ENCODE results near the gene DPRX.

GRCh38 chr19:53655042-53655665 is 23.4 kb downstream of the DPRX start:
- no peak for TF ChIP-seq TP53 (CRISPR knock-in tag; conservative IDR thresholded peaks at IDR 0.05)
- no peak for TF ChIP-seq NRL (CRISPR knock-in tag; IDR thresholded peaks at IDR 0.05; ENCODE audit: borderline replicate concordance)
- TF ChIP-seq MXD4 (CRISPR knock-in tag; IDR thresholded peaks at IDR 0.05) = no peak
- no peak for TF ChIP-seq MAZ (IDR thresholded peaks at IDR 0.05; ENCODE audit: borderline replicate concordance, low read depth, low read length)
- no peak for TF ChIP-seq MAZ (CRISPR knock-in tag; IDR thresholded peaks at IDR 0.05; ENCODE audit: low read depth)
- TF ChIP-seq HMGXB4 (CRISPR knock-in tag; IDR thresholded peaks at IDR 0.05; ENCODE audit: borderline replicate concordance in 1 of 2, low read depth in 1 of 2) = no peak
- no peak for TF ChIP-seq USF2 (IDR thresholded peaks at IDR 0.05; ENCODE audit: low read depth, low read length)
- TF ChIP-seq USF2 (CRISPR knock-in tag; IDR thresholded peaks at IDR 0.05; ENCODE audit: borderline replicate concordance) = no peak
- no peak for TF ChIP-seq NR3C1 (CRISPR knock-in tag; IDR thresholded peaks at IDR 0.05)
- TF ChIP-seq CTCF (CRISPR knock-in tag; IDR thresholded peaks at IDR 0.05) = no peak
- TF ChIP-seq KLF16 (CRISPR knock-in tag; IDR thresholded peaks at IDR 0.05) = no peak
- no peak for TF ChIP-seq TAF15 (IDR thresholded peaks at IDR 0.05; ENCODE audit: low read depth, low read length, poor library complexity, severe bottlenecking)
- TF ChIP-seq REST (IDR thresholded peaks at IDR 0.05; ENCODE audit: borderline replicate concordance in 1 of 2, low read depth in 1 of 2, low read length in 2 of 2) = no peak
- TF ChIP-seq HMG20A (CRISPR knock-in tag; IDR thresholded peaks at IDR 0.05; ENCODE audit: borderline replicate concordance) = no peak
- TF ChIP-seq BHLHE40 (IDR thresholded peaks at IDR 0.05; ENCODE audit: low read length) = no peak
